HG03575 (cell line): Measurements from ENCODE around the gene GTF2F2.

Experiments
- ATAC-seq: cut with Tn5 transposase; IDR thresholded peaks from one replicate; pipeline ENCODE4 v1.9.1; 2021; ENCODE audit not compliant: unreplicated experiment, insufficient number of reproducible peaks, low FRiP score; ENCODE audit errors: extremely low read depth

GTF2F2 gene

GRCh38 chr13:45119991-45120864 is at the start of gene GTF2F2:
TSS of gene GTF2F2 (plus strand) at chr13:45120510. CDS start at chr13:45120656, 146 bp downstream.
- peak; percentile 37 for ATAC-seq

- no peak for ATAC-seq
Observed at GRCh38 chr13:45073809-45074208, 46.5 kb upstream of the GTF2F2 start.

GRCh38 chr13:45074721-45075120 is 45.6 kb upstream of the GTF2F2 start:
- ATAC-seq = no peak

GRCh38 chr13:45078003-45078402 is 42.3 kb upstream of the GTF2F2 start:
- no peak for ATAC-seq

GRCh38 chr13:45082964-45083363 is 37.3 kb upstream of the GTF2F2 start:
- no peak for ATAC-seq

GRCh38 chr13:45084515-45084914 is 35.8 kb upstream of the GTF2F2 start:
- ATAC-seq = no peak

GRCh38 chr13:45086484-45086883 is 33.8 kb upstream of the GTF2F2 start:
- no peak for ATAC-seq

- ATAC-seq = no peak
Observed at GRCh38 chr13:45092663-45093062, 27.6 kb upstream of the GTF2F2 start.

- ATAC-seq = no peak
Observed at GRCh38 chr13:45100573-45101262, 19.6 kb upstream of the GTF2F2 start.

GRCh38 chr13:45101327-45102018 is 18.8 kb upstream of the GTF2F2 start:
- no peak for ATAC-seq

GRCh38 chr13:45102136-45102507 is 18.2 kb upstream of the GTF2F2 start:
- ATAC-seq = no peak

- ATAC-seq = no peak
Observed at GRCh38 chr13:45103449-45103848, 16.9 kb upstream of the GTF2F2 start.

- ATAC-seq = no peak
Observed at GRCh38 chr13:45104261-45104660, 16.0 kb upstream of the GTF2F2 start.

- no peak for ATAC-seq
Observed at GRCh38 chr13:45105895-45106294, 14.4 kb upstream of the GTF2F2 start.

- ATAC-seq = no peak
Observed at GRCh38 chr13:45107539-45107938, 12.8 kb upstream of the GTF2F2 start.

- ATAC-seq = no peak
Observed at GRCh38 chr13:45108716-45109101, 11.6 kb upstream of the GTF2F2 start.

- peak; percentile 41 for ATAC-seq
Observed at GRCh38 chr13:45109102-45109720, 11.1 kb upstream of the GTF2F2 start.

GRCh38 chr13:45113233-45114224 is 6.8 kb upstream of the GTF2F2 start:
- ATAC-seq = no peak
